Left lung (tissue), 10 donors: ENCODE measurements around the gene AP2B1. TPM values are rescaled to one million over a fixed set of nuclear protein-coding genes. Genes with fewer than 3 reads are reported as not detected.
A peak's percentile ranks its signal among the peaks of the same experiment; 100 is the strongest.

Experiments
- ATAC-seq: fragments of 200-7000 bp; cut with Tn5 transposase; one replicate; pipeline ENCODE4 v1.9.1; 2020; ENCODE audit warnings: moderate library complexity
- DNase-seq, 4 donors: peaks; one replicate each; pipeline ENCODE4 v3.0.0-alpha.2; 2013 to 2020
- H3K27ac ChIP-seq, 2 donors: fragments of 200-600 bp; sonication (generic) in 1 of 2; one replicate each; pipeline versions ENCODE4 v1.5.0 to v1.8.0; 2020 to 2021
- H3K27me3 ChIP-seq, 2 donors: fragments of 200-600 bp; sonication (generic) in 1 of 2; one replicate each; pipeline versions ENCODE4 v1.5.0 to v1.8.0; 2020 to 2021
- H3K36me3 ChIP-seq, 2 donors: fragments of 200-600 bp; sonication (generic) in 1 of 2; one replicate each; pipeline versions ENCODE4 v1.5.0 to v1.8.0; 2020 to 2021
- H3K4me1 ChIP-seq, 2 donors: fragments of 200-600 bp; one replicate each; pipeline ENCODE4 v1.8.0; 2021
- H3K4me3 ChIP-seq, 2 donors: fragments of 200-600 bp; sonication (generic) in 1 of 2; one replicate each; pipeline versions ENCODE4 v1.5.0 to v1.8.0; 2020 to 2021; ENCODE audit warnings: mild to moderate bottlenecking in 1 of 2
- H3K9me3 ChIP-seq, 2 donors: fragments of 200-600 bp; sonication (generic) in 1 of 2; one replicate each; pipeline versions ENCODE4 v1.5.0 to v1.8.0; 2020 to 2021
- CTCF ChIP-seq, 2 donors: fragments of 200-600 bp; sonication (generic) in 1 of 2; IDR thresholded peaks; one replicate each; pipeline versions ENCODE4 v1.5.0 to v1.8.0; 2021; ENCODE audit warnings: antibody characterized with exemption in 2 of 2
- intact Hi-C, 2 donors: fragments of 100-400 bp; cut with DNase I; formaldehyde crosslinking; loops; one replicate each; pipeline versions ENCODE4 v1.11.2 to v1.14.2; 2022
- polyA plus RNA-seq, 6 donors: library from polyadenylated mRNA; unstranded; fragments of 120-200 nt; gene quantifications; one replicate each; pipeline ENCODE4 v1.2.1, GENCODE V29; 2013; ENCODE audit not compliant: insufficient read length in 6 of 6
- total RNA-seq, 2 donors: library from RNA; stranded (reverse); fragmentation: NEBNext Ultra II Directional; extraction: Animal tissue kit (Norgen Biotek cat#: 25700); gene quantifications; one replicate each; pipeline ENCODE4 v1.2.1, GENCODE V29; 2021
- donor health status: DM: no; HTN: yes; CAD: no.
- donor health status: DM: no; HTN: no; CAD: no.

AP2B1 gene
- total and polyA plus RNA-seq, 8 donors, result 132 to 195 (median 154) TPM

- intact Hi-C loops, result no loop called here
- peak in 2 of 4 donors; percentile 47 to 64 for DNase-seq
Measured at GRCh38 chr17:35743626-35744328, 156.7 kb downstream of the AP2B1 start.

GRCh38 chr17:35744830-35745229, 157.7 kb downstream of the AP2B1 start:
- no peak overlapping the region for H3K4me3 ChIP-seq

More at GRCh38 chr17:35743626-35744328, 156.7 kb downstream of the AP2B1 start:
- TF ChIP-seq CTCF (IDR thresholded peaks at IDR 0.05), result no peak
- H3K4me1 ChIP-seq, result peaks cover 5 to 9% of the 10 kb centered on the region in 2 donors
- no peaks in the 10 kb centered on the region for H3K36me3 ChIP-seq
- peak; percentile 8 for ATAC-seq
- no peaks in the 10 kb centered on the region for H3K9me3 ChIP-seq
- H3K4me3 ChIP-seq, result no peak overlapping the region
- H3K27me3 ChIP-seq, result peaks cover 17 to 56% of the 10 kb centered on the region in 2 donors
- no peak overlapping the region for H3K27ac ChIP-seq

GRCh38 chr17:35745246-35745645, 158.1 kb downstream of the AP2B1 start:
- Histone ChIP-seq H3K4me3 (no peak overlapping the region), H3K27me3 (peaks cover 19 to 65% of the 10 kb centered on the region in 2 donors)

More at GRCh38 chr17:35744830-35745229, 157.7 kb downstream of the AP2B1 start:
- peaks cover 5 to 10% of the 10 kb centered on the region in 2 donors for H3K4me1 ChIP-seq
- DNase-seq (no peak), ATAC-seq (no peak)
- H3K27ac ChIP-seq, result no peak overlapping the region
- no peaks in the 10 kb centered on the region for H3K9me3 ChIP-seq
- H3K36me3 ChIP-seq, result no peaks in the 10 kb centered on the region
- TF ChIP-seq CTCF (IDR thresholded peaks at IDR 0.05), result no peak
- intact Hi-C loops, result loop anchor here in 1 of 2 donors (5.0 kb wide), 1 partner anchor 128 kb away; no protein-coding TSS in a partner anchor
- H3K27me3 ChIP-seq, result peaks cover 20 to 65% of the 10 kb centered on the region in 2 donors

GRCh38 chr17:35745749-35746320, 158.7 kb downstream of the AP2B1 start:
- Histone ChIP-seq H3K36me3 (no peaks in the 10 kb centered on the region), H3K27me3 (peaks cover 13 to 65% of the 10 kb centered on the region in 2 donors), H3K9me3 (no peaks in the 10 kb centered on the region), H3K27ac (no peak overlapping the region), H3K4me3 (no peak overlapping the region), H3K4me1 (peaks cover 4 to 14% of the 10 kb centered on the region in 2 donors)
- intact Hi-C loops, result loop anchor here in 1 of 2 donors (5.0 kb wide), 1 partner anchor 129 kb away; no protein-coding TSS in a partner anchor
- no peak for ATAC-seq
- TF ChIP-seq CTCF (IDR thresholded peaks at IDR 0.05), result no peak
- peak in 1 of 4 donors; percentile 38 for DNase-seq

More at GRCh38 chr17:35745246-35745645, 158.1 kb downstream of the AP2B1 start:
- ATAC-seq (no peak), DNase-seq (peak in 1 of 4 donors; percentile 40)
- TF ChIP-seq CTCF (IDR thresholded peaks at IDR 0.05), result no peak
- H3K36me3 ChIP-seq, result no peaks in the 10 kb centered on the region
- H3K4me1 ChIP-seq, result peaks cover 5 to 14% of the 10 kb centered on the region in 2 donors
- H3K9me3 ChIP-seq, result no peaks in the 10 kb centered on the region
- intact Hi-C loops, result loop anchor here in 1 of 2 donors (5.0 kb wide), 1 partner anchor 128 kb away; no protein-coding TSS in a partner anchor
- no peak overlapping the region for H3K27ac ChIP-seq

- Histone ChIP-seq H3K27ac (no peak overlapping the region), H3K4me1 (peaks cover 0 to 5% of the 10 kb centered on the region in 2 donors), H3K36me3 (no peaks in the 10 kb centered on the region), H3K9me3 (no peaks in the 10 kb centered on the region), H3K4me3 (no peak overlapping the region), H3K27me3 (peaks cover 6 to 65% of the 10 kb centered on the region in 2 donors)
- peak; percentile 85 to 87 for TF ChIP-seq CTCF (IDR thresholded peaks at IDR 0.05)
- peak; percentile 59 to 87 (median 71) for DNase-seq
- intact Hi-C loops, result loop anchor here in 1 of 2 donors (5.0 kb wide), 1 partner anchor 130 kb away; no protein-coding TSS in a partner anchor
- peak; percentile 92 for ATAC-seq
Measured at GRCh38 chr17:35747540-35748017, 160.5 kb downstream of the AP2B1 start.
